A549 (cell line): ENCODE results near the gene E2F6.

Experiments
- BHLHE40 ChIP-seq: IDR thresholded peaks from 2 replicates; pipeline ENCODE4 v1.6.1; 2012; ENCODE audit warnings: low read depth, low read length, inconsistent platforms
- CTCF ChIP-seq: fragments of >200 bp; sonication (Bioruptor Twin); formaldehyde crosslinking; IDR thresholded peaks from 3 replicates; pipeline ENCODE4 v1.5.1; 2016
- ELK1 ChIP-seq: fragments of 150-350 bp; IDR thresholded peaks from 2 replicates; pipeline ENCODE4 v1.6.1; 2014; ENCODE audit warnings: low read depth, mild to moderate bottlenecking, low read length
- EP300 ChIP-seq, 2 experiments: fragments of >200 bp; sonication (Bioruptor Twin); formaldehyde crosslinking; IDR thresholded peaks; 2 replicates in 1 of 2; 3 replicates in 1 of 2; pipeline ENCODE4 v1.6.1; 2016 to 2017
- JUN ChIP-seq, 2 experiments: fragments of >200 bp; sonication (Bioruptor Twin); formaldehyde crosslinking; IDR thresholded peaks; 2 replicates in 1 of 2; 3 replicates in 1 of 2; pipeline ENCODE4 v1.6.1; 2016 to 2017
- MAZ ChIP-seq: fragments of 150-350 bp; IDR thresholded peaks from 2 replicates; pipeline ENCODE4 v1.6.1; 2014; ENCODE audit warnings: antibody characterized with exemption, low read depth, low read length, borderline replicate concordance
- NPAS2 ChIP-seq: fragments of 250-450 bp; sonication (Bioruptor Pico); IDR thresholded peaks from 2 replicates; pipeline ENCODE4 v1.8.0; 2022; ENCODE audit warnings: mild to moderate bottlenecking, moderate library complexity, borderline replicate concordance
- PBX3 ChIP-seq: IDR thresholded peaks from 2 replicates; pipeline ENCODE4 v1.6.1; 2012
- POLR2A ChIP-seq: IDR thresholded peaks from 2 replicates; pipeline ENCODE4 v1.6.1; 2012; ENCODE audit warnings: mild to moderate bottlenecking, low read length
- RAD21 ChIP-seq, 2 experiments: fragments of >200 bp in 1 of 2; sonication (Bioruptor Twin) in 1 of 2; formaldehyde crosslinking in 1 of 2; IDR thresholded peaks in 1 of 2; conservative IDR thresholded peaks in 1 of 2; 2 replicates in 1 of 2; 3 replicates in 1 of 2; pipeline ENCODE4 v1.6.1; 2012 to 2018; ENCODE audit warnings: inconsistent platforms in 1 of 2
- REST ChIP-seq: fragments of 200-600 bp; sonication (generic); IDR thresholded peaks from 2 replicates; pipeline ENCODE4 v1.6.1; 2016; ENCODE audit warnings: antibody characterized with exemption, mild to moderate bottlenecking, moderate library complexity
- RNF2 ChIP-seq: fragments of 200-600 bp; sonication (generic); IDR thresholded peaks from 2 replicates; pipeline ENCODE4 v1.6.1; 2016; ENCODE audit warnings: low read depth, mild to moderate bottlenecking, antibody characterized with exemption, moderate library complexity, borderline replicate concordance
- ZSCAN20 ChIP-seq: fragments of 250-450 bp; sonication (Bioruptor Pico); IDR thresholded peaks from 2 replicates; pipeline ENCODE4 v1.8.0; 2022; ENCODE audit warnings: mild to moderate bottlenecking, moderate library complexity

GRCh38 chr2:11512431-11512830 lies 46.5 kb upstream of the E2F6 start:
- no peak for TF ChIP-seq RNF2
- no peak for TF ChIP-seq MAZ
- no peak for TF ChIP-seq CTCF
- TF ChIP-seq RAD21 (conservative IDR thresholded peaks at IDR 0.05 in 1 of 2, IDR thresholded peaks at IDR 0.05 in 1 of 2) = no peak
- no peak for TF ChIP-seq NPAS2 (CRISPR knock-in tag)
- TF ChIP-seq POLR2A = no peak
- TF ChIP-seq EP300 (IDR thresholded peaks at IDR 0.05) = no peak
- no peak for TF ChIP-seq ZSCAN20 (CRISPR knock-in tag)
- no peak for TF ChIP-seq ELK1
- TF ChIP-seq REST = no peak
- TF ChIP-seq PBX3 = no peak
- no peak for TF ChIP-seq BHLHE40
- TF ChIP-seq JUN (IDR thresholded peaks at IDR 0.05) = no peak
